Measurements from ENCODE around the gene GTF3C4.

- no peak for TF ChIP-seq ETV5 (CRISPR knock-in tag; IDR thresholded peaks at IDR 0.05; ENCODE audit: borderline replicate concordance)
- TF ChIP-seq ZFP36L1 (CRISPR knock-in tag; IDR thresholded peaks at IDR 0.05): no peak
- no peak for TF ChIP-seq NFIB (CRISPR knock-in tag; IDR thresholded peaks at IDR 0.05; ENCODE audit: borderline replicate concordance)
- TF ChIP-seq ZNF296 (CRISPR knock-in tag; conservative IDR thresholded peaks at IDR 0.05): no peak
Measured at GRCh38 chr9:132648685-132649084, 21.6 kb upstream of the GTF3C4 start.
